HG03432 (cell line): ENCODE measurements around the gene EXD3.

Source experiments
- ATAC-seq: cut with Tn5 transposase; IDR thresholded peaks from one replicate; pipeline ENCODE4 v1.9.1; 2021; ENCODE audit warnings: mild to moderate bottlenecking, moderate library complexity; ENCODE audit not compliant: unreplicated experiment

The EXD3 gene

GRCh38 chr9:137309368-137310188, 113.4 kb downstream of the EXD3 start:
- no peak for ATAC-seq

GRCh38 chr9:137308057-137308619, 114.8 kb downstream of the EXD3 start:
- no peak for ATAC-seq

GRCh38 chr9:137307255-137308056, 115.5 kb downstream of the EXD3 start:
- no peak for ATAC-seq

- no peak for ATAC-seq
These were observed 116.1 kb downstream of the EXD3 start for GRCh38 chr9:137306850-137307254.

- ATAC-seq: no peak
These were observed 116.7 kb downstream of the EXD3 start for GRCh38 chr9:137306066-137306849.

- no peak for ATAC-seq
These were observed 117.2 kb downstream of the EXD3 start for GRCh38 chr9:137305798-137306065.

- no peak for ATAC-seq
These were observed 117.7 kb downstream of the EXD3 start for GRCh38 chr9:137305060-137305797.

- no peak for ATAC-seq
These were observed 118.4 kb downstream of the EXD3 start for GRCh38 chr9:137304383-137305059.

GRCh38 chr9:137303893-137304382, 119.0 kb downstream of the EXD3 start:
- ATAC-seq: no peak

- ATAC-seq: no peak
These were observed 119.6 kb downstream of the EXD3 start for GRCh38 chr9:137303151-137303892.

GRCh38 chr9:137302449-137303150, 120.4 kb downstream of the EXD3 start:
- ATAC-seq: peak; percentile 51

GRCh38 chr9:137302118-137302448, 120.9 kb downstream of the EXD3 start, which contains the start of gene NRARP:
Gene NRARP (minus strand): TSS chr9:137302271. CDS start chr9:137301928, 343 bp downstream.
- ATAC-seq: peak; percentile 71

- ATAC-seq: peak; percentile 17
These were observed 121.6 kb downstream of the EXD3 start for GRCh38 chr9:137301081-137301947.

- no peak for ATAC-seq
These were observed 122.3 kb downstream of the EXD3 start for GRCh38 chr9:137300567-137301080.

GRCh38 chr9:137299938-137300337, 123.0 kb downstream of the EXD3 start:
- no peak for ATAC-seq

- ATAC-seq: no peak
These were observed 123.8 kb downstream of the EXD3 start for GRCh38 chr9:137299203-137299565.
